ENCODE data around the gene KLHL35. TPM values are rescaled to one million over a fixed set of nuclear protein-coding genes. Genes with fewer than 3 reads are reported as not detected.

The KLHL35 gene
- total and polyA plus RNA-seq, 3 donors from 2014 or later, result 15.4 to 58.2 (median 51.2) TPM

DNA sequence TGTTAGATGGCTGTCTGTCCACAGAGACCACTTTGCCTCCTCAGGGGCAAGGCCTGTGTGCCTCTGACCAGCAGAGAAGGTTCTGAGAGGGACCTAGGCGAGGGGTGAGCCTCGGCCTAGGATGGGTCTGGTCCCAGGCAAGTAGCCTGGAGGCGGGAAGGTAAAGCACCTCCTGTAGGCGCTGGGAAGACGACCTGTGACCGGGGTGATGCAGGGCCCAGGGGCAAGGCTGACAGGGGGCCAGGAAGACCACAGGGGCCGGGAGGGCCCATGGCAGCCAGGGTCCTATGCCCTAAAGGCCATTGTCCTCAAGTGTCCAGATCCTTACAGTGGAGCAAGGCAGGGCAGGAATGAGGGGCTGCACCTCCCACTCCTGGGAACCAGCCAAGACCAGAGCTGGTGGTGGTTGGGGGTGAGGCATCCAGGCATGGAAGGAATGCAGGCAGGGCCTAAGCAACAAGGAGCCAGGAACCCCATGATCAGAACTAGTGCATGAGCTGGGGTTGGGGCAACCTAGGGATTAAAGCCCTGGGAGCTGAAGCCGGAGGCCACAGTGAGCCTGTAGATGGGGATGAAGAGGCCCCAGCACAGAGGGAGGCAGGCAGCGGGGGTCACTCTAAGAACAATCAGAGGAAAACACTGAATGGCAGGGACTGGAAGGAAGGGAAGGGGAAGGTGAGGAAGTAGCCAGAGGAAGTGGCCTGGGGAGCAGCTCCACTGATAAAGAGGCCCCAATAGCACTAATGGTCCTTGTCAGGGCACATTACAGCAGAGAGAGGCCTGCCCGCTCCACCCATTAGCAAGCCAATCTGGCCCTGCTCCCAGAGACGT is 32.9 kb upstream of the KLHL35 start:
- Histone ChIP-seq H3K27ac (no peak overlapping the region), H3K4me3 (no peak overlapping the region), H3K27me3 (no peaks in the 10 kb centered on the region), H3K36me3 (ENCODE audit: low read depth, missing control alignments) (no peaks in the 10 kb centered on the region), H3K4me1 (peaks cover 10% of the 10 kb centered on the region), H3K9me3 (no peaks in the 10 kb centered on the region)
- no peak for DNase-seq
- no peak for TF ChIP-seq POLR2A (IDR thresholded peaks at IDR 0.05)
- TF ChIP-seq, protein P1, sequence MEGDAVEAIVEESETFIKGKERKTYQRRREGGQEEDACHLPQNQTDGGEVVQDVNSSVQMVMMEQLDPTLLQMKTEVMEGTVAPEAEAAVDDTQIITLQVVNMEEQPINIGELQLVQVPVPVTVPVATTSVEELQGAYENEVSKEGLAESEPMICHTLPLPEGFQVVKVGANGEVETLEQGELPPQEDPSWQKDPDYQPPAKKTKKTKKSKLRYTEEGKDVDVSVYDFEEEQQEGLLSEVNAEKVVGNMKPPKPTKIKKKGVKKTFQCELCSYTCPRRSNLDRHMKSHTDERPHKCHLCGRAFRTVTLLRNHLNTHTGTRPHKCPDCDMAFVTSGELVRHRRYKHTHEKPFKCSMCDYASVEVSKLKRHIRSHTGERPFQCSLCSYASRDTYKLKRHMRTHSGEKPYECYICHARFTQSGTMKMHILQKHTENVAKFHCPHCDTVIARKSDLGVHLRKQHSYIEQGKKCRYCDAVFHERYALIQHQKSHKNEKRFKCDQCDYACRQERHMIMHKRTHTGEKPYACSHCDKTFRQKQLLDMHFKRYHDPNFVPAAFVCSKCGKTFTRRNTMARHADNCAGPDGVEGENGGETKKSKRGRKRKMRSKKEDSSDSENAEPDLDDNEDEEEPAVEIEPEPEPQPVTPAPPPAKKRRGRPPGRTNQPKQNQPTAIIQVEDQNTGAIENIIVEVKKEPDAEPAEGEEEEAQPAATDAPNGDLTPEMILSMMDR (IDR thresholded peaks at IDR 0.05), result no peak
- WGBS, 2 donors, result 86 to 93% methylated on average over 9 to 11 of the region's 11 CpGs
- intact Hi-C loops (cut with DNase I; ENCODE audit: low total_unique reads), result no loop called here

DNA sequence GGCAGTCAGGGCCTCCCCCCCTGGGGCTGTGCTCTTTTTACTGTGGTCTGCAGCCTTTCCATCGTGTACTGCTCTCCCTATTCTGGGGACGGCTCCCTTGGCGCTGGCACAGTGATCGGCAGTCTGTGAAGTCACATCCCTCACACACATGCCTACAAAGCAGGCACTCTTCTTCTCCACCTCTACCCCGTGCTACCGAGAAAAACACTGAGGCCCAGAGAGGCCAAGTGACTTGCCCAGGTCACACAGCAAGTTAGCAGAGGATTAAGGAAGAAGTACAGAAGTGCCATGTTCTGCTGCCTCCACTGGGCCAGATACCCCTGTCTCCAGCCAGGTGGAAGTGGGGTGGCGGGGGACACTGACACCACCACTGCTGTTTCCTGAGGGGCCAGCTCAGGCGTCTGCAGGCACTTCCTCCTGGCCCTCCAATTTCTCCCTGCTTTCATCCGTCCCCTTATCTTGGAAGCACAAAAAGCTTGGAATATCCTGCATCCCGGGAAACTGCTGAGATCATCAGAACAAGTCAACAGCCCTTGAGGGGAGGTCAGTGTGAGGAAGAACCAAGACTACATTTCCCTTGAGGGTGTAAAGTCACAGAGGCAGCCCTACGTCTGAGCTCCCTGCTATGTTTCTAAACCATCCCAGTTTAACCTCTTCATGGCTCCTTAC is 30.2 kb upstream of the KLHL35 start:
- H3K9me3 ChIP-seq, result no peaks in the 10 kb centered on the region
- TF ChIP-seq, protein P1 (IDR thresholded peaks at IDR 0.05), result no peak
- H3K4me3 ChIP-seq, result no peak overlapping the region
- WGBS, 2 donors, result 48 to 61% methylated on average over 10 to 11 of the region's 11 CpGs
- H3K36me3 ChIP-seq (ENCODE audit: low read depth, missing control alignments), result no peaks in the 10 kb centered on the region
- no peak overlapping the region for H3K27ac ChIP-seq
- DNase-seq, result no peak
- H3K4me1 ChIP-seq, result no peaks in the 10 kb centered on the region
- intact Hi-C loops (cut with DNase I; ENCODE audit: low total_unique reads), result no loop called here
- no peaks in the 10 kb centered on the region for H3K27me3 ChIP-seq

DNA sequence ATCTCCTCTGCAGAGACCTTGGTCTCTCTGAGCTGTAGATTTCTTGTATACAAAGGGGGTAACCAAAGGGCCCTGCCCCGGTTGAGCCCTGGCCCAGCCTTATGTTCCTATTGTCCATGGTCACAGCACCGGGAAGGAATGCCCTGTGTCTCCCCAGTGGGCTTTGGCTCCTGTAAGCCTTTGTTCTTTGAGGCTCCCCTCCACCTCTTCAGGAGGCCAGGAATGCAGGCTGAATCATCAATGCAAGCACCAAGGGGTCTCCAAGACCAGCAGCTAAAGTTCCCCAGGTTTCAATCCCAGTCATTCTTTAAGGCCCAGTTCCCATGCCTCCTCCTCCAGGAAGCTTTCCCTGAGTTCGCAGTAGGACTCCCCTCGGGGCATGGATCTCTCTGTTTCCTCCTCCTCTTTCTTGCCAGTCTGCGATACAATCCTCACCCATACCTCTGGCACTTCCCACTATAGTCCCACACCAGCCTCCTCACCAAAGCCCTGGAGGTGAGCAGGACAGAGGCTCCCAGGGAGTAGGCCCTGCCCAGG is 29.2 kb upstream of the KLHL35 start:
- no peaks in the 10 kb centered on the region for H3K9me3 ChIP-seq
- intact Hi-C loops (cut with DNase I; ENCODE audit: low total_unique reads), result no loop called here
- no peak overlapping the region for H3K4me3 ChIP-seq
- TF ChIP-seq POLR2A (IDR thresholded peaks at IDR 0.05), result no peak
- TF ChIP-seq, protein P1 (IDR thresholded peaks at IDR 0.05), result no peak
- no peaks in the 10 kb centered on the region for H3K27me3 ChIP-seq
- no peak overlapping the region for H3K27ac ChIP-seq
- 81 to 87% methylated on average over 5 of the region's 5 CpGs for WGBS, 2 donors
- no peaks in the 10 kb centered on the region for H3K4me1 ChIP-seq
- no peak for DNase-seq
- H3K36me3 ChIP-seq (ENCODE audit: low read depth, missing control alignments), result no peaks in the 10 kb centered on the region

DNA sequence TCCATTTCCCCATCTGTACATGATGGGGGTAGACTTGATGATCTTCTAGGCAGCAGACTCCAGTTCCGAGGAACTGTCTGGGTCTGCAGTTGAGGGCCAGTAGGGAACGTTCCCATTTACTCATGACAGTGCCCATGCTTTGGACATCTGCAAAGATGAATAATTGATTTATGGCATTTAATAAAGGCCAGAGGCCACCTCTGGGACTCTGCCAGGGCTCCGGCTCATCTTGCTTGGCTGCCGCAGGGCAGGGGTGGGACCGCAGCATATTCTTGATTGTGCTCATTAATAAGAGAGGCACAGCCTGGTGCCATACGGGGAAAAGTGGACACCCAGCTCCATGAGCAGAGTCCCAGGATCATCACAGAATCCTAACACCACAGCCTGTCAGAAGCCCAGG is 28.1 kb upstream of the KLHL35 start:
- H3K36me3 ChIP-seq (ENCODE audit: low read depth, missing control alignments), result no peaks in the 10 kb centered on the region
- WGBS, 2 donors, result 91 to 98% methylated on average over 6 of the region's 6 CpGs
- H3K9me3 ChIP-seq, result no peaks in the 10 kb centered on the region
- no peaks in the 10 kb centered on the region for H3K27me3 ChIP-seq
- no peak overlapping the region for H3K27ac ChIP-seq
- H3K4me3 ChIP-seq, result no peak overlapping the region
- H3K4me1 ChIP-seq, result no peaks in the 10 kb centered on the region
- TF ChIP-seq, protein P1 (IDR thresholded peaks at IDR 0.05), result no peak
- TF ChIP-seq POLR2A (IDR thresholded peaks at IDR 0.05), result no peak
- intact Hi-C loops (cut with DNase I; ENCODE audit: low total_unique reads), result no loop called here
- DNase-seq, result no peak
